Activated CD4-positive, CD25-positive, alpha-beta regulatory T cell treated with anti-CD3 and anti-CD28 coated beads, Interleukin-2, amount 50 U/mL, for 72 hours (primary cell): ENCODE measurements around the gene FAAH.
A peak's percentile ranks its signal among the peaks of the same experiment; 100 is the strongest.

Experiments used
- DNase-seq: peaks from one replicate; pipeline ENCODE4 v3.0.0; 2021

The FAAH gene

DNA sequence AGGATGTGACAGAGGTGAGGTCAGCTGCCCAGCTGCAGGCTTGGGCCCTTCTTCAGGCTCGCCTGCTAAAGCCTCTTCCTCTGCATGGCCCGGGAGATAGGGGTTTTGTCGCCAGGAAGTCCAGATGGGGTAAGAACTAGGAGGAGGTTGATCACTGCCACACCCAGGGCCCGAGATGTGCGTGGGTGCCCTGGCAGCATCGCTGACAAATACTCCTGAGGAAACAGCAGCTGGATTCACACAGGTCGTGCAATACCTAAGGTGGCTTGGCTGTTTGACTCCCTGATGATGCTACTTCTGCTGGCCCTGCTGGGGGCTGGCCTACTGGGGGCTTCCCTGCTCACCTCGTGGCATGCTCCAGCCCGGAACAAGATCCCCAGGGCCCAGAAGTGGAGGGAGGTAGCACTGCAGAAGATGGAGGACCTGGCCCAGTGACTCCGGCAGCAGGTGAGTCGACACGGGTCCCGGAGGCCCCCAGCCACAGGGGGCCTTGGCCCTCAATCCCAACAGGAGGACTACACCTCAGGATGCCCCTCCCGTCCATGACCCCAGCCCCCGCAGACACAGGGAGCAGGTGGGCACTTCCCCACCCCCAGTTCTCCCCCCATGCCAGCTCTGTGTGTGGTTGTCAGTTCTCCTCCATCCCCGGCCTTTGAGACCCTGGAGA, 29.6 kb downstream of the FAAH start:
- DNase-seq = no peak

DNA sequence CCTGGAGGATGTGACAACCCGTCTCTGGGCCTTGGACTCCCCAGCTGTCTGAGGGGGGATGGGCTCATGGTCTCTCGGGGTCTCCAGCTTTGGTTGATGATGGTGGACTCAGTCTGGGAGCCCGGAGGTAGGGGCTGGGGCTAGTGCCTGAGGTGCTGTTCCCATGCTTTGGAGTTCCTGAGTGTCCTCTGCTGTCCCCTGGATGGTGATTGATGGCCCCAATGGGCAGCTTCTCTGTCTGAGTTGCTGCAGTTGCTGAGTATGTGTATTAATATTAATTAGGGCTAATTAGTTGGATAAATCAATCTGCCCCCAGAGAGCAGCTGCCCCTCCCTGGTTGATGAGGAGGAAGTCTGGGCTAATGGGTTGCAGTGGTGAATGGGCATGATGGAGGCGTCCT, 30.6 kb downstream of the FAAH start:
- no peak for DNase-seq

DNA sequence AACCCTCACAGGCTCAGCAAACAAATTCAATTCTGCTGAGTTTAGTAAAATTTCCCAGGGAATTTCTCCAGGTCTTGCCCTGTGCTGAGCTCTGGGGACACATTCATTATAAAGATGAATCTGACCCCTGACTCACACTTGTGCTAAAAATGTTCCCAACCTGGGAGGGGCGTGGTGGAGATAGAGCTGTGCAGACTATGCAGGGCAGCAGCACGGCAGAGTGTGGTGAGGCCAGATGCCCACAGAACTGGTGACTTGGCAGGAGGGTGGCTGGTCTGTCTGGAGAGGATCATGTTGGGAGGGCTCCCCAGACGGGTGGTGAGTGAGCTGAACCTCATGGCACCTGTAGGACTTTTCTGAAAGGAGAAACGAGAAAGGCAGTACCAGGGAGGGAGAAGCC, 31.6 kb downstream of the FAAH start:
- no peak for DNase-seq

DNA sequence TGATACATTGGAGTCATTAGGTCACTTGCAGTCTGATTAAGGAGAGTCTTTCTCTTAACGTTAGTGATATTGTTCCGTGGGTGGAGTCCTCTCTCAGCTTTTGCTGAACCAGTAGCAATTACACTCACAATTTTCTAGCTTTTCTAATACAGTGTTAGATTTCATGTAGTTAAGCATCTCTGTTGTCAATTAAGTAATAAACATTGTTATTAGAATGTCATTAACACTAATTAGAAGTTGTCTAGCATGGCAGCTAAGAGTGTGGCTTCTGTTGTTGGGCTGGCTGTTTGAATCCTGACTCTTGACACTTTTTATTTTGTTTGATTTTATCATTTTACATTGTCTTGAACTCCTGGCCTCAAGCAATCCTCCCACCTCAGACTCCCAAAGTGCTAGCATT, 33.4 kb downstream of the FAAH start:
- no peak for DNase-seq

DNA sequence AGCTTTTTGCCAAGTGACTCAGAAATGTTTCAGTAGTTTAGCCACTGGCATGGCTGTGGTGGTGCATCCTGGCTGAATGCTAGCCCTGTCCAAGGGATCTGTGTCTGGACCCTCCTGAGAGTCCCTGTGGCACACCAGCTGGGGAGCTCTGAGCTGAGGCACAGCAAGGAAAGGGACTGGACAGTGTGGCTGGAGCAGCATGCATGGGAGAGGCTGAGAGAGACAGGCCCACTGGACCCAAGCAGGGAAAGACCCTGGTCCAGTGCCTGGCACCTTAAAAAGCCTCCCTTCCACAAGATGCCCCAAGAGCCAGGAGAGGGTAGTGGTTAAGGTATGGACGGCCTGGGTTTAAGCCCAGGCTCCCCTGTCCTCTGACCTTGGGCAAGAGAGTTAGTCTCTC, 35.3 kb downstream of the FAAH start:
- DNase-seq = no peak

DNA sequence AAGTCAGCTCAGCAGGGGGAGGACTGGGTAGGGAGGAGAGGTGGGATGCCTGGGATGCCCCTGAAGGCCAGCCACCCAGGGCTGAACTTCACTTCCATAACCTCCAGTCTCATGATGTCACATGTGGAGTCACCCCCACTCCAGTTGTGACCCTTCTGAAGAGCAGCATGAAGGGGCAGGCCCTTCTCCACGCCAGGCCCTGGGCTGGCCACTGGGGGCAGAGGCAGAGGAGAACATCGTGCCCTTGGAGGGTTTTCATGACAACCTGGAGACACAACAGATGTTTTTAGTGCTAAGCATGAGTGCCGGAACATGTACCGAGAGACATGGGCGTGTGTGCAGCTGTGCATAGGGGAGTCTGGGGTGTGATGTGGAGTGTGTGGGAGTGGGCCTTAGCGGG, 37.6 kb downstream of the FAAH start:
- no peak for DNase-seq

DNA sequence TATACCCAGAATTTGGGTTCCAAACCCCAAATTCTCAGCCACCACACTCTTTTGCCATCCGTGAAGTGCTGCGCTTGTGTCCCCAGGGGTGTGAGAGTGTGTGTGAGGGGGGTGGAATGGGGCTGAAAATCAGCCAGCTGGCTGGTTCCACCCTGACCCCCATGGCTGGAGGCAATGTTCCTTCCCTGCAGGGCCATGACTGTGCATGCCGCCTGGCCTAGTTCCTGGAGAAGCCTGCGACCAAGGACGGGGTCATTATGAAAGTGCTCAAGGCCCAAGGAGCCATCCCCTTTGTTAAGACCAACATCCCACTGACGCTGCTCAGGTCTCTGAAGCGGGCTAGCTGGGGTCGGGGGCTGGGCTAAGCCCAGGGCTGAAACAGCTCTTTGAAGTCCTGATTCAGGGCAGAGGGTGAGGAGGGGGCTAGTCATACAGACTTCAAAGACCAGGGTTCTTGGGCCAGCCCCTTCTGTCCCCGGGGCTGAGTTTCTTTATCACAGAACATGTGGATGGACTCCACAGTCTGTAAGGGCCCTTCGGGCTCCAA, 38.7 kb downstream of the FAAH start:
- no peak for DNase-seq

DNA sequence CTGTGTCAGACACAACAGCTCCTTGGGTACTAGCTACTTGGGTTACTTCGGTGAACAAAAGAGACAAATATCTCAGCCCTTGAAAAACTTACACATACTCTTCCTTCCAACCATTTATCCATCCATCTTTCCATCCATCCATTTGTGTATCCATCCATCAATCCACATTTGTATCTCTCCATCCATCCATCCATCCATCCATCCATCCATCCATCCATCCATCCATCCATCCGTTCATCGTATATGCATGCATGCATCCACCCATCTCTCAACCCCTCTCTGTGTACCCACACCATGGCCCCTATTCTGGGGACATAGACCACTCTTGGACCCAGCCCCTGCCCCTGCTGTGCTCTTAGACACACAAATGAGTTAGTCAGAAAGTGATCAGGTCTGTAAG, 40.2 kb downstream of the FAAH start:
- DNase-seq = no peak

DNA sequence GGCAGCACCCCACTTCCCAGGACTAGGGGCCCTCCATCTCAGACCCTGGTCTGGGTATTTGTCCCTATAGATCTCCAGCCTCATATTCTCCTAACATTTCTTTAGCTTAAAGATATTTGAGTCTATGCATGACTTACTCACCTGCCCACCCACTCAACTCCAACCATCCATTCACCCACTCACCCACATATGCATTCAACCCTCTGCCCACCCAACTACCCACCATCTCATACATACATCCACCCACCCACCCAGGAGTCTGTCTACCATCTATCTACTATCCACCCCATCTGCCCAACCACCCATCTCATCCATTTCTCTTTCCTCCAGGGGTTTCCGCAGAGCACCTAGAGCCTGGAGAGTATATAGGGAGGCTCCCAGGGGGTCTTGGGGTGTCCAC, 42.7 kb downstream of the FAAH start:
- DNase-seq = no peak

DNA sequence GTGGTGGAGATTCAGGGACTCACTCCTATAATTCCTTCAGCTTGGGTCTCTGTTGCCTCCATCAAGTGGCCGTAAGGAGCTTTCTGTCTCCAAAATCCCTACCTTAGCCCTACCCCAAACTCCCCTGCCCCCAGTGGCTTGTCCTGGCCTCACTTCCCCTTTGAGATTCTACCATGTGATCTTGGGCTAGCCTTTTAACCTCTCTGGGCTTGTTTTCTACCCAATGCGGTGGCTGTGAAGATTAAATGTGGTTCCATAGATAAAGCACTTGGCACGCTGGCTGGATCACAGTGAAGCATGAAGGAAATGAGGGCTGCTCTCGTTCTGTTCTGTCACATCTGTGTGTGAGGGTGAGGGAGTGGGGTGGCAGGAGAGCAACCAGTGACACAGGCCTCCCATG, 43.6 kb downstream of the FAAH start:
- DNase-seq = no peak

DNA sequence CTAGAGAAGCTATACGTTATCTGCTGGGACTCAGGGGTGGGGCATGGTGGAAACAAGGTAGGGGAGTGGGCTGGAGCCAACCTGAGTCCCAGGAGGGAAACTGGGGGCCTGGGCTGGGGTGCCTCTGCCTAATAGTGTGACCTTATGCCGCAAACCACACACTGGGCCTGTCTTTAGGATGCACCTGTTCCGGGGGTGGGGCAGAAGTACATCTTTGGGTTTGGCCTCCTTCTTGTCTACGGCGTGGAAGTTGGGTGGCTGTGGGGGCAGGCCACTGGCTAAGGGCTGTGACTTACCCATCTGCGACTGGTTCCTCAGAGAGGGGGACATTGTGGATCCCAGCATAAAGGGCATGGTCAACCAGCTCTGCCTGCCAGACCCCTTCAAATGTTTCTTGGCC, 44.2 kb downstream of the FAAH start:
- no peak for DNase-seq

DNA sequence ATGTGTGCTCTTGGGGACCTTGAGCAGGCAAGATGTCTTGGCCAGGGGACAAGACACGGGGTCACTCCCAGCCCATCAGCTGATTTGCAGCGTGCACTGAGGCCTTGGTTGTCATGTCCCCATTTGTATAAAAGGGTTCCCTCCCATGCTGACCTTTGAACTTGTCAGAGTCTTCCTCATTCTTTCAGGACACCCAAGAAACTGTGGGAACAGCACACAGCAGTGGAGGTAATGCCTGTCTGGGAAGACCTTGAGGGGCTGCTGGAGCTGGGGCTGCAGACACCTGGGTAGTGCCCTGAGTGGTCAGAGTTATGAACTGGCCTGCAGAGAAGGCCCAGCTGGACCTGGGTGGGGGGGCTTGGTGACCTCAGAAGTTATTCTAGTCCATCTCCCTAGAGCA, 46.4 kb downstream of the FAAH start:
- no peak for DNase-seq

DNA sequence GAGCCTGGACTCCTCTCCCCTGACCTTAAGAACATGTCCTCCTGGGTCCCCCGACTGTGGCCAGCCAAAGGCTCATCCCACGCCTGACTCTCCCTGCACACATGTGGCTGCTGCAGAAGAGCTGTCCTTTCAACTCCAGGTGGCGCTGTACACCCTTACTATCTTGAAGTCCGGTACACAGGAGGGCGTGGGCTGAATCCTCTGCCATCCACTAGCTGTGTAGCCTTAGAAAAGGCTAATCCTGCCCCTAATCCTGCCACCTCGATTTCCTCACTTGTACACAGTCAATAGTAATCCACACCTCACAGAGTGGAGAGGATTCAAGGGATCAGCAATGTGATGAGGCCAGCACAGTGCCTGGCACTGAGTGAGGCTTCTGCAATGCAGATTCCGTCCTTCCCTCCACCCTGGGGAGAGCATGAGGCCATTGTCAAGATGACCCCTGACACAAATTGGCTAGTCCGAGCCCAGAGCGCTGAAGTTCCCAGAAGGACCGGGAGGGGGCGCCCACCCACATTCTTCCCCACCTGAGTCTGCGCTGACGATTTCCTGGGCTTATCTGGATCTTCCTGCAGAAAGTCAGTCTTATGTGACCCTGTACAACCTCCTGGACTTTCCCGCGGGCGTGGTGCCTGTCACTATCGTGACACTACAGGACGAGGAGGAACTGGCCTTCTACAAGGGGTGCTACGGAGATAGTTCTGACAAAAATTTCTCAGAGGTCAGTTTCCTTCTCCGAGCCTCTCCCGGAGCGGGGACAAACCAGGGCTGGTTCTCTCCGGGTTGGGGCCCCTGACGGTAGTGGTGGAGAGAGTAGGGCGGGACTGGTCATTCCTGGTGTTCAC, 48.4 kb downstream of the FAAH start:
- peak; percentile 81 for DNase-seq

DNA sequence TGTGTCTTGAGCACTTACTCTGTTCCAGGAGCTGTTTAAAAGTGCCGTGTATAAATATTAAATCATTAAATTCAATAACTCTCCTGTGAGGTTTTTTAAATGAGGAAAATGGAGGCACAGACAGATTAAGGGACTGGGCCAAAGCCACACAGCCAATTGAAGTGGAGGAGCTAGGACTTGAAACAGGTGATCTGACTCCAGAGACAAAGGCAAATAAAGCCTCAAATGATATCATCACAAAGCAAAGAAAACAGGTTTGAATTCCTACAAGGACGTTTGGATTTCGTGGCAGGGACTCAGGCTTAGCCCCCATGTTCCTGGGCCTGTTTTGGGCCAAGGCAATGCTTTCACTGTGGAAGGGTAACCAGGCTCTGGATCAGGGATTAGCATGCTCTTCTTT, 50.3 kb downstream of the FAAH start:
- DNase-seq = no peak

DNA sequence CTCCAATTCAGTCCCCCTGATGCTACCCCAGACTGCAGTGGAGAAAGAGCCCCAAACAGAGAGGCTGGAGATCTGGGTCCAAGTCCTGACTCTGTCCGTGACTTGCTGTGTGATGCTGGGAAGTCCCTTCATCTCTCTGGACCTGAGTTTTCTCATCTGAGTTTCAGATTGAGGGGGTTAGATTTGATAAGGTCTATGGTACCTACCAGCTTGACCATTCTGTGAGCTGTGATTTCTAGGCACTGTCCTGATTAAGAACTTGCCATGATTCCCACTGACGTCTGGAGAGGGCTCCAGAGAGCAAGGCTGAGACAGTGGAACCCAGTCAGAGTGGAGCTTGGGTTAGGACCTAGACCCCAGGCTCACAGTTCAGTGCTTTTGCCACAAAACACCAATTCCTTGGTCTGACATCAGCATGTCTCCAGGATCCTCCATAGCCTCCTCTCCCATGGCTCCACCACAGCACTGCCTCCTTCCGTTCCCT, 51.7 kb downstream of the FAAH start:
- no peak for DNase-seq

DNA sequence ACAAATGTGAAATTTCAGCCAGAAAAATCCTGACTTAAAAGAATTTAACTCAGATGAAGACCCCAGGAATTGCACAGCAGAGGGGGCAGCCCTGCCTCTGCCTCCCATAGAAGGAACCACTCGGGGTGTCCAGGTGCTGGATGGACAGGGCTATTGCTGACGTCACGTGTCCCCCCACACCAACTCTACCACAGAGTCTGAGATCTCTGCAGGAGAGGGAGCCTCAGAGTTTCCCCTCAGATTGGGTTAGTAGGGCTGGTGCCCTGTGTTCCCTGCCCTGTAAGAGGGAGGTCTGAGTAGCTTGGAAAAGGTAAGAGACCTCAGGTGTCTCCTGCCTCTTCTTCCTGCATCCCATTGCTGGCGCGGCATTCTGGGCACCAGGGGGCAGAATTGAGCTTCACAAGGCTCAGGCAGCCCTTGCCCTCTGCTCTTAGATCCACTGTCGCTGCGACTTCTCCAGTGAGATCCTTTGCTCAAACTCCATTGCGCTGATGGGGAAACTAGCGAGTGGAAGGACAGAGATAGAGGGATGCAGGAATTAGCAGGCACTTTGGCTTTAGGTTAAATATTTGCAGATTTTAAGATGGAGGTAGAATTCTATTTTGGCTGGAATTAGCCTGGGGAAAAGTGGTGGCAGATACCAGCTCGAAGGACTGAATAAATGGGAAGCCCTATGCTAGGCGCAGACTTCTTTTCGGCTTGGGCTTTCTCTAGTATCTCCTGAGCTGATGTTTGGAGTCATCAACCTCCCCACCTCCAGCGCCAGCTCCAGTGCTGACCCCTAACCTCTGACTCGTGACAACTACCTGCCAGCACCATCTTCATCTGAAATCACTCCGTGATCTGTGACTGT, 52.8 kb downstream of the FAAH start:
- DNase-seq = peak; percentile 81

DNA sequence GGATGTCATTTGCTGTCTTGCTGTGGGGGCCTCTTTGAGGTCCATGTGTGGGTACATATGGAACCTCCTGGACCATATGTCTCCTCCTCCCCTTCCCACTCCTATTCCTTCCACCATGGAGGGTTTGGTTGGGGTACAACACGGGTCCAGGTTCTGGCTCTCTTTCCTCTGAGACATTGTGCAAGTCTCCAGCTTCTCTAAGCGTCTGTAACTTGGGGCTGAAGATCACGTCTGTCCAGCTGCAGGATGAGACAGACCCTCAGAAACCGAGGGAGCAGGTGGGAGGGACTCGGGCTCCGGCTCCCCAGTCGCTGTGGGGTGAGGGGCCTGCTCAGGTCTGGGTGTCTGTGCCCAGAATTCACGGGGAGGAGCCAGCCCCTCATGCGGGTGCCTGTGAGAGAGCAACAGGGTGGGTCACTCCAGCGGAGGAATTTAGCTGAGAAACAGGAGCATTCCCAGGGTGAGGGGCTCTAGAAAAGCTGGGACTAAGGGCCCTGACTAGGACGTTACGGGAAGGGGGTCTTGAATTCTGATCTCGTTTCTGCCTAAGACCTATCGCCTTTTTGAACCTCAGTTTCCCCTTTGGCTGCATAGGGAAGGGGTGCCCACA, 53.5 kb downstream of the FAAH start:
- DNase-seq = no peak

DNA sequence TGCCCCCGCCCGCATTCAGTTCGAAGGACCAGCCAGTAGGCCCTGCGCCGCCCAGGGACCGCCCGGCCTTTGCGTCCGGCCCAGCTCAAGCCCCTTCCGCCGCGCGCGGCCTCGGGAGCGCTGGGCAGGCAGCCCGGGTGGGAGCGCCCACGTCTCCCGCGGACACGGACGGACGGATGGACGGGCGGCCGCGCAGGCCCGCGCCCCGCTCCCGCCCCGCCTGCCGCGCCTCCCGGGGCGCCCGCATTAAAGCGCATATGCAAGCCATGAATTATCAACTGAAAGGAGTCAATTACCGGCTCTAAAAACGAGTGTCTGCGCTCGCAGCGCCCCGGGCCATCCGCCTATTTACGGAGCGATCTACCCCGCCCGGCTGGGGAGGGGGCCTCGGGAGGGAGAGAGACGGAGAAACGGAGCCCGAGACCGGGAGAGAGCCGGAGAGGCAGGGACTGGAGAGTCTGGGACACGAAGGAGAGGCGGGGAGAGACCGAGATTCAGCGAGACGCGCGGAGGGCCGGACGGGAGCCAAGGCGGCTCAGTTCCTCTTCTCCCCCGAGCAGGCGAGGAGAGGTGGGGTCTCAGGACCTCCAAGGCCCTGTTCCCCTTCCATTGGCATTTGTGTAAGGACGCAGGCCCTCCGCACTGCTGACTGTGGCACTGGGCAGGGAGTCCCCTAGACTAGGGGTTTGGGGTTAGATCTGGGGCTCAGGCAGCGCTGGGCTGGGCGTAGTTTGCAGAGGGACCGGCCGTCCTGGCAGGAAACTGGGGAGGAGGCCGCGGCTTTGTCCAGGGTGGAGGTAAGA, 54.2 kb downstream of the FAAH start:
- no peak for DNase-seq

DNA sequence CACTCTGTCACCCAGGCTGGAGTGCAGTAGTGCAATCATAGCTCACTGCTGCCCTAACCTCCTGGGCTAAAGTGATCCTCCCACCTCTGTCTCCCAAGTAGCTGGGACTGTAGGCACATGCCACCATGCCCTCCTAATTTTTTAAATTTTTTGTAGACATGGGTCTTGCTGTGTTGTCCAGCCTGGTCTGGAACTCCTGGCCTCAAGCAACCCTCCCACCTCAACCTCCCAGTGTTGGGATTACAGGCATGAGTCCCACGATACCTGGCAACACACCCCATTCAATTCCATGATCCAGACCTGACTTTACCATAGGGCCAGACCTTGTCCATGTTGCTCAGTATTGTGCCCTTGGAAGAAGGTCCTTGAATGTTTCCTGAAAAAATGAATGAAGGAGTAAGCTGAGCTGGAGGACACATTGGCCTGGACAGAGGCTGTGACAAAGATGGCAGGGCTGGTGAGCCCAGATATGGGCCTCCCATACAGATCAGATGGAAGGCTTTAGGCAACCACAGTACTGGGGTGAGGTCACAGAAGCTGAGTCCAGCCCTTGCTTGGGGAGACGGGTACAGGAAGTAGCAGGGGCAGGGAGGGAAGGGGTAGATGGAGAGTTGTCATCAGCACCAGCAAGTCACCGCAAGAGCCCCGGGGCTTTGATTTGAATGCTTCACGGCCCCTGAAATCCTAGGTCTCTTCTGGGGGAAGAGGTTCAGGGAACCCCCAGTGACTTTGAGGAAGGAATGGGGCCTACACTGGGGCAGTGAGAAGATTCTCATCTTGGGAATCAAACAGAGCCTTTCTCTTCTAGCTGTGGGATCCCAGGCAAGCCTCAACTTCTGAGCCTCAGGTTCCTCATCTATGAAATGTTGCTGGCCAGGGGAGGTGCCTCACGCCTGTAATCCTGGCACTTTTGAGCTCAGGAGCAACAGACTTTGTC, 55.4 kb downstream of the FAAH start:
- DNase-seq = no peak

DNA sequence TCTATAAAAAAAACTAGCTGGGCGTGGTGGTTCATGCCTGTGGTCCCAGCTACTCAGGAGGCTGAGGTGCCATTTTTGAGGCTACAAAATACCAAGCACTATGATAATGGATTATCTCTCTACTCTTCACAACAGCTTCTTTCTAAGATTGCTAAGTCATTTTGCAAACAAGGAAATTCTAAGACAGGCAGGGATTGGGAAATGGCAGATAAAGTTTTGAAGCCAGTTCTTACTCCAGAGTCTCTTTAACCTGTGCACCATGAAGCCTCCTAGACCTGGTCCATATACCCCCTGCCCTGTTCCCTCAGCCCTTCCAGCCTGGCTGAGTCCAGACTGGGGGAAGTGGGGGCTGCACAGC, 56.0 kb downstream of the FAAH start:
- no peak for DNase-seq
